HepG2 (cell line): ENCODE measurements around the gene SPATA32. TPM values are rescaled to one million over a fixed set of nuclear protein-coding genes. Genes with fewer than 3 reads are reported as not detected.

Experiments used
- AHR ChIP-seq: IDR thresholded peaks from 2 replicates; pipeline ENCODE4 v1.6.1; 2018; ENCODE audit warnings: missing genetic modification reagents, missing compliant biosample characterization
- ETV5 ChIP-seq: IDR thresholded peaks from 2 replicates; pipeline ENCODE4 v1.6.1; 2018; ENCODE audit warnings: missing biosample characterization, missing genetic modification reagents, inconsistent platforms, borderline replicate concordance
- GTF3A ChIP-seq: sonication (generic); formaldehyde crosslinking; conservative IDR thresholded peaks from 2 replicates; pipeline ENCODE4 v1.4.0; 2020; ENCODE audit warnings: mild to moderate bottlenecking, missing genetic modification reagents
- KAT7 ChIP-seq: IDR thresholded peaks from 2 replicates; pipeline ENCODE4 v1.6.1; 2018; ENCODE audit warnings: borderline replicate concordance, missing compliant biosample characterization
- KDM2A ChIP-seq: sonication (generic); formaldehyde crosslinking; IDR thresholded peaks from 2 replicates; pipeline ENCODE4 v1.4.0; 2020; ENCODE audit warnings: low read depth, missing genetic modification reagents, borderline replicate concordance
- LCORL ChIP-seq, 2 experiments: fragments of 450-650 bp in 1 of 2; sonication (generic) in 1 of 2; formaldehyde crosslinking in 1 of 2; IDR thresholded peaks; 2 replicates each; pipeline versions ENCODE4 v1.5.0 to v1.6.1; 2017 to 2020; ENCODE audit warnings: antibody characterized with exemption in 1 of 2, missing genetic modification reagents in 1 of 2
- MBD4 ChIP-seq: IDR thresholded peaks from 2 replicates; pipeline ENCODE4 v1.6.1; 2012; ENCODE audit warnings: low read length, inconsistent platforms, borderline replicate concordance
- NFRKB ChIP-seq: fragments of 450-650 bp; IDR thresholded peaks from 2 replicates; pipeline ENCODE4 v1.6.1; 2017
- NRL ChIP-seq: sonication (generic); formaldehyde crosslinking; IDR thresholded peaks from 2 replicates; pipeline ENCODE4 v1.5.0; 2020; ENCODE audit warnings: missing genetic modification reagents, mild to moderate bottlenecking, moderate library complexity, borderline replicate concordance
- SYNCRIP ChIP-seq: fragments of 200-400 bp; formaldehyde crosslinking; IDR thresholded peaks from 2 replicates; pipeline ENCODE4 v1.6.1; 2018; ENCODE audit warnings: mild to moderate bottlenecking, low read depth, low read length; ENCODE audit not compliant: insufficient read depth
- ZBTB8A ChIP-seq: sonication (generic); formaldehyde crosslinking; IDR thresholded peaks from 2 replicates; pipeline ENCODE4 v1.4.0; 2020; ENCODE audit warnings: mild to moderate bottlenecking, low read depth, missing genetic modification reagents, borderline replicate concordance
- ZKSCAN1 ChIP-seq: fragments of 150-350 bp; IDR thresholded peaks from 2 replicates; pipeline ENCODE4 v1.6.1; 2014; ENCODE audit warnings: low read length
- ZMAT3 ChIP-seq: sonication (generic); formaldehyde crosslinking; conservative IDR thresholded peaks from 2 replicates; pipeline ENCODE4 v1.7.0; 2021; ENCODE audit warnings: missing genetic modification reagents
- ZNF264 ChIP-seq: sonication (generic); formaldehyde crosslinking; IDR thresholded peaks from 2 replicates; pipeline ENCODE4 v1.4.0; 2020; ENCODE audit warnings: missing genetic modification reagents
- polyA plus RNA-seq, 8 experiments: library from polyadenylated mRNA; depleted of rRNA in 3 of 8; stranded (reverse) in 7 of 8; unstranded in 1 of 8; fragments of >200 nt; fragmentation: Illumina TruSeq in 4 of 8; extraction: Trizol in 4 of 8; gene quantifications; 2 replicates each; pipeline versions ENCODE4 v1.2.1 to v1.2.3, GENCODE V29; 2011 to 2016; ENCODE audit warnings: low read depth in 4 of 8, missing spikeins in 1 of 8, mixed read lengths in 1 of 8; ENCODE audit not compliant: insufficient read depth in 1 of 8
- total RNA-seq, 5 experiments: library from RNA; depleted of rRNA; stranded (reverse); fragments of >200 nt; fragmentation: Illumina TruSeq; extraction: Trizol; gene quantifications; 2 replicates each; pipeline ENCODE4 v1.2.3, GENCODE V29; 2016; ENCODE audit warnings: low read depth in 1 of 5
- TF ChIP-seq, protein P1 (sequence below): sonication (generic); formaldehyde crosslinking; IDR thresholded peaks from 2 replicates; pipeline ENCODE4 v1.4.0; 2020; ENCODE audit warnings: missing genetic modification reagents
- TF ChIP-seq, protein P2 (sequence below): sonication (generic); formaldehyde crosslinking; IDR thresholded peaks from 2 replicates; pipeline ENCODE4 v1.4.0; 2020; ENCODE audit warnings: missing genetic modification reagents, mild to moderate bottlenecking, borderline replicate concordance
- TF ChIP-seq, protein P3 (sequence below): sonication (generic); formaldehyde crosslinking; IDR thresholded peaks from 2 replicates; pipeline ENCODE4 v1.4.0; 2020; ENCODE audit warnings: mild to moderate bottlenecking, missing genetic modification reagents, borderline replicate concordance
- TF ChIP-seq, protein P4 (sequence below): sonication (generic); formaldehyde crosslinking; IDR thresholded peaks from 2 replicates; pipeline ENCODE4 v1.4.0; 2020; ENCODE audit warnings: low read depth, mild to moderate bottlenecking, missing genetic modification reagents
- TF ChIP-seq, protein P5 (sequence below): sonication (generic); formaldehyde crosslinking; IDR thresholded peaks from 2 replicates; pipeline ENCODE4 v1.4.0; 2020; ENCODE audit warnings: missing genetic modification reagents, mild to moderate bottlenecking, borderline replicate concordance

Gene SPATA32
- total and polyA plus RNA-seq, 2 of the 13 experiments (the other 11 are each of a cell fraction or from before 2014, with no cell fraction given): not detected

DNA sequence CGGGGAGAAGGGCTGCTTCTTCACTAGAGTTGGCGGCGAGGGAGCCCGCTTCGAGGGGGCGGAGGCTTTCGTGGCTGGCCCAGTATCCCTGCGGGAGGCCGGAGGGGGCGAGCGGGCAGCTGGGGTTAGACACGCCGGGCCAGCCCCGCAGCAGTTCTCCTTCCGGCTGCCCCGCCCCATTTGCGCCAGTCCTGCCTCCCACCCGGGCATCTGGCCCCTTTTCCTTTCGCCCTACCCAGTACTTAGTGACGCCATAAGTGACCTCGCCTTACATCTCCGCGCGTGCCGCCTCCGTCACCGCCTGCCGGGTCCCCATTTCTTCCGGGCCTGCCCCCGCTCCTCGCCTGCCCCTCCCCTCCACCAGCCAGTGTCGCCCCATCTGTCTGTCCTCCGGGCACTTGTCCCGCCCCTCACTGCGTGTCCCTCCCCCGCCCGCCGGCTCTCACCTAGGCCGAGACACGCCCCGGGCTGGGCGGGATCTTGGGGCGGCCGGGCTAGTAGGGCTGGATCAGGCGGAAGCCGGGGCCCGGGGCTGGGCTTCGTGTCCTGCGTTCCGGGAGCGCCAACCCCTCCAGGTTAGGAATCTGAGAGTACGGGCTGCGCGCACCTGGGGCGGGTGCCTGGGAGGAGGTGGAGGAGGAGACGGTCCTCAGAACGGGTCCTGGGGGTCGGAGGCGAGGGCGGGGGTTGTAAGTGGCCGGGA lies 14.3 kb downstream of the SPATA32 start (continued):
- TF ChIP-seq, protein P1, sequence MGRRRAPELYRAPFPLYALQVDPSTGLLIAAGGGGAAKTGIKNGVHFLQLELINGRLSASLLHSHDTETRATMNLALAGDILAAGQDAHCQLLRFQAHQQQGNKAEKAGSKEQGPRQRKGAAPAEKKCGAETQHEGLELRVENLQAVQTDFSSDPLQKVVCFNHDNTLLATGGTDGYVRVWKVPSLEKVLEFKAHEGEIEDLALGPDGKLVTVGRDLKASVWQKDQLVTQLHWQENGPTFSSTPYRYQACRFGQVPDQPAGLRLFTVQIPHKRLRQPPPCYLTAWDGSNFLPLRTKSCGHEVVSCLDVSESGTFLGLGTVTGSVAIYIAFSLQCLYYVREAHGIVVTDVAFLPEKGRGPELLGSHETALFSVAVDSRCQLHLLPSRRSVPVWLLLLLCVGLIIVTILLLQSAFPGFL (CRISPR knock-in tag): no peak
- TF ChIP-seq NRL (CRISPR knock-in tag) (no peak; the same call in 1 of the 2 replicates), SYNCRIP (no peak), ZMAT3 (CRISPR knock-in tag) (no peak), KAT7 (CRISPR knock-in tag) (no peak), MBD4 (no peak), KDM2A (CRISPR knock-in tag) (peak; percentile 90; the same call in 1 of the 2 replicates), ZKSCAN1 (no peak), ZNF264 (CRISPR knock-in tag) (0 out of 2 replicates have a peak, but pooled peaks have one; percentile 24), ETV5 (peak; percentile 45; the same call in 1 of the 2 replicates), ZBTB8A (CRISPR knock-in tag) (no peak), LCORL (IDR thresholded peaks at IDR 0.05) (no peak), LCORL (CRISPR knock-in tag; IDR thresholded peaks at IDR 0.05) (no peak), GTF3A (CRISPR knock-in tag) (no peak), NFRKB (no peak), AHR (CRISPR knock-in tag) (no peak)
- TF ChIP-seq, protein P2, sequence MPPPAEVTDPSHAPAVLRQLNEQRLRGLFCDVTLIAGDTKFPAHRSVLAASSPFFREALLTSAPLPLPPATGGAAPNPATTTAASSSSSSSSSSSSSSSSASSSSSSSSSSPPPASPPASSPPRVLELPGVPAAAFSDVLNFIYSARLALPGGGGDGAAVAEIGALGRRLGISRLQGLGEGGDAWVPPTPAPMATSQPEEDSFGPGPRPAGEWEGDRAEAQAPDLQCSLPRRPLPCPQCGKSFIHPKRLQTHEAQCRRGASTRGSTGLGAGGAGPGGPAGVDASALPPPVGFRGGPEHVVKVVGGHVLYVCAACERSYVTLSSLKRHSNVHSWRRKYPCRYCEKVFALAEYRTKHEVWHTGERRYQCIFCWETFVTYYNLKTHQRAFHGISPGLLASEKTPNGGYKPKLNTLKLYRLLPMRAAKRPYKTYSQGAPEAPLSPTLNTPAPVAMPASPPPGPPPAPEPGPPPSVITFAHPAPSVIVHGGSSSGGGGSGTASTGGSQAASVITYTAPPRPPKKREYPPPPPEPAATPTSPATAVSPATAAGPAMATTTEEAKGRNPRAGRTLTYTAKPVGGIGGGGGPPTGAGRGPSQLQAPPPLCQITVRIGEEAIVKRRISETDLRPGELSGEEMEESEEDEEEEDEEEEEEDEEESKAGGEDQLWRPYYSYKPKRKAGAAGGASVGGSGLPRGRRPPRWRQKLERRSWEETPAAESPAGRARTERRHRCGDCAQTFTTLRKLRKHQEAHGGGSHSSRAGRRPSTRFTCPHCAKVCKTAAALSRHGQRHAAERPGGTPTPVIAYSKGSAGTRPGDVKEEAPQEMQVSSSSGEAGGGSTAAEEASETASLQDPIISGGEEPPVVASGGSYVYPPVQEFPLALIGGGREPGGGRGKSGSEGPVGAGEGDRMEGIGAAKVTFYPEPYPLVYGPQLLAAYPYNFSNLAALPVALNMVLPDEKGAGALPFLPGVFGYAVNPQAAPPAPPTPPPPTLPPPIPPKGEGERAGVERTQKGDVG: no peak
- TF ChIP-seq, protein P3, sequence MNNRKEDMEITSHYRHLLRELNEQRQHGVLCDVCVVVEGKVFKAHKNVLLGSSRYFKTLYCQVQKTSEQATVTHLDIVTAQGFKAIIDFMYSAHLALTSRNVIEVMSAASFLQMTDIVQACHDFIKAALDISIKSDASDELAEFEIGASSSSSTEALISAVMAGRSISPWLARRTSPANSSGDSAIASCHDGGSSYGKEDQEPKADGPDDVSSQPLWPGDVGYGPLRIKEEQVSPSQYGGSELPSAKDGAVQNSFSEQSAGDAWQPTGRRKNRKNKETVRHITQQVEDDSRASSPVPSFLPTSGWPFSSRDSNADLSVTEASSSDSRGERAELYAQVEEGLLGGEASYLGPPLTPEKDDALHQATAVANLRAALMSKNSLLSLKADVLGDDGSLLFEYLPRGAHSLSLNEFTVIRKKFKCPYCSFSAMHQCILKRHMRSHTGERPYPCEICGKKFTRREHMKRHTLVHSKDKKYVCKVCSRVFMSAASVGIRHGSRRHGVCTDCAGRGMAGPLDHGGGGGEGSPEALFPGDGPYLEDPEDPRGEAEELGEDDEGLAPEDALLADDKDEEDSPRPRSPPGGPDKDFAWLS (CRISPR knock-in tag): no peak
- TF ChIP-seq, protein P4, sequence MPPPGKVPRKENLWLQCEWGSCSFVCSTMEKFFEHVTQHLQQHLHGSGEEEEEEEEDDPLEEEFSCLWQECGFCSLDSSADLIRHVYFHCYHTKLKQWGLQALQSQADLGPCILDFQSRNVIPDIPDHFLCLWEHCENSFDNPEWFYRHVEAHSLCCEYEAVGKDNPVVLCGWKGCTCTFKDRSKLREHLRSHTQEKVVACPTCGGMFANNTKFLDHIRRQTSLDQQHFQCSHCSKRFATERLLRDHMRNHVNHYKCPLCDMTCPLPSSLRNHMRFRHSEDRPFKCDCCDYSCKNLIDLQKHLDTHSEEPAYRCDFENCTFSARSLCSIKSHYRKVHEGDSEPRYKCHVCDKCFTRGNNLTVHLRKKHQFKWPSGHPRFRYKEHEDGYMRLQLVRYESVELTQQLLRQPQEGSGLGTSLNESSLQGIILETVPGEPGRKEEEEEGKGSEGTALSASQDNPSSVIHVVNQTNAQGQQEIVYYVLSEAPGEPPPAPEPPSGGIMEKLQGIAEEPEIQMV: no peak
- TF ChIP-seq, protein P5, sequence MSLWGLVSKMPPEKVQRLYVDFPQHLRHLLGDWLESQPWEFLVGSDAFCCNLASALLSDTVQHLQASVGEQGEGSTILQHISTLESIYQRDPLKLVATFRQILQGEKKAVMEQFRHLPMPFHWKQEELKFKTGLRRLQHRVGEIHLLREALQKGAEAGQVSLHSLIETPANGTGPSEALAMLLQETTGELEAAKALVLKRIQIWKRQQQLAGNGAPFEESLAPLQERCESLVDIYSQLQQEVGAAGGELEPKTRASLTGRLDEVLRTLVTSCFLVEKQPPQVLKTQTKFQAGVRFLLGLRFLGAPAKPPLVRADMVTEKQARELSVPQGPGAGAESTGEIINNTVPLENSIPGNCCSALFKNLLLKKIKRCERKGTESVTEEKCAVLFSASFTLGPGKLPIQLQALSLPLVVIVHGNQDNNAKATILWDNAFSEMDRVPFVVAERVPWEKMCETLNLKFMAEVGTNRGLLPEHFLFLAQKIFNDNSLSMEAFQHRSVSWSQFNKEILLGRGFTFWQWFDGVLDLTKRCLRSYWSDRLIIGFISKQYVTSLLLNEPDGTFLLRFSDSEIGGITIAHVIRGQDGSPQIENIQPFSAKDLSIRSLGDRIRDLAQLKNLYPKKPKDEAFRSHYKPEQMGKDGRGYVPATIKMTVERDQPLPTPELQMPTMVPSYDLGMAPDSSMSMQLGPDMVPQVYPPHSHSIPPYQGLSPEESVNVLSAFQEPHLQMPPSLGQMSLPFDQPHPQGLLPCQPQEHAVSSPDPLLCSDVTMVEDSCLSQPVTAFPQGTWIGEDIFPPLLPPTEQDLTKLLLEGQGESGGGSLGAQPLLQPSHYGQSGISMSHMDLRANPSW (CRISPR knock-in tag): no peak
